HG03469 (cell line): ENCODE data around the gene GRIN1.

Source experiments
- ATAC-seq: cut with Tn5 transposase; IDR thresholded peaks from one replicate; pipeline ENCODE4 v1.9.1; 2021; ENCODE audit warnings: mild to moderate bottlenecking, moderate library complexity, moderate number of reproducible peaks; ENCODE audit not compliant: unreplicated experiment

Gene GRIN1

GRCh38 chr9:137138722-137139467, at the start of gene GRIN1:
GRIN1 (plus strand) TSS chr9:137139154; CDS start chr9:137139487, 333 bp downstream.
- ATAC-seq = no peak

- no peak for ATAC-seq
These were observed 49.6 kb upstream of the GRIN1 start for GRCh38 chr9:137089232-137089947.

- no peak for ATAC-seq
These were observed 43.1 kb upstream of the GRIN1 start for GRCh38 chr9:137095664-137096517.

DNA sequence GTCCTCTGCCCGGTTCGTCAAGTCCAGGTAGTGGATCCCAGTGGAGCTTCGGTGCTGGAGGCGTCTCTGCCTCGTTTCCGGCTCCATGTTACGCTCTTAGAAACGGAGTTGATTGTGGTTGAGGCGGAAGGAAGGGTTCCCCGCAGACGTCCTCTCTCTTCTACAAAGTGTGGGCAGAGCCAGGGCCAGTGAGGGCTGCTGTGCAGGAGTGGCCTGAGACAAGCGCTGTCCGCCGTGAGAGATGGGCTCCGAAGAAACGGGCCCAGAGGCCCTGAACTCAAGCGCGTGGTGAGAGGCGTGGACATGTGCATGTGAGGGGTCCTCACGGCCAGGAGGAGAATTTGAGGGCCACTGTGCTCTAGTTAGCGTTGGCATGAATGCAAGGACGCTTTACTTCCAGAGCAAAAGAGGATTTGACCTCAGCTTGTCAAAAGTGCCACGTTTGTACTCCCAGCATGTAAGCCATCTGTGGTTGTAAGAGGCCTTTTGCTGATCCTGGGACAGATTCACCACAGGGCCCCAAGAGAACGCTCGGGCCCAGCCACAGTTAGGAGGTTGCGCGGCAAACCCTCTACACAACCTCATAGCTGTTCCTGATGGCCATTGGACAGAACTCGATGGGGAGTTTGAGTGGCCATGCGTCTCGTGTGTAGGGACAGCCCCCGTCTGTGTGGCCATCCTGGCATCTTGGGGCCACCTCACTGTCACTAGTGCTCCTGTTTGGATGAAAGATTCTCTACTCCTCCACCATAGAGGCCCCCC, 42.0 kb upstream of the GRIN1 start:
- no peak for ATAC-seq

DNA sequence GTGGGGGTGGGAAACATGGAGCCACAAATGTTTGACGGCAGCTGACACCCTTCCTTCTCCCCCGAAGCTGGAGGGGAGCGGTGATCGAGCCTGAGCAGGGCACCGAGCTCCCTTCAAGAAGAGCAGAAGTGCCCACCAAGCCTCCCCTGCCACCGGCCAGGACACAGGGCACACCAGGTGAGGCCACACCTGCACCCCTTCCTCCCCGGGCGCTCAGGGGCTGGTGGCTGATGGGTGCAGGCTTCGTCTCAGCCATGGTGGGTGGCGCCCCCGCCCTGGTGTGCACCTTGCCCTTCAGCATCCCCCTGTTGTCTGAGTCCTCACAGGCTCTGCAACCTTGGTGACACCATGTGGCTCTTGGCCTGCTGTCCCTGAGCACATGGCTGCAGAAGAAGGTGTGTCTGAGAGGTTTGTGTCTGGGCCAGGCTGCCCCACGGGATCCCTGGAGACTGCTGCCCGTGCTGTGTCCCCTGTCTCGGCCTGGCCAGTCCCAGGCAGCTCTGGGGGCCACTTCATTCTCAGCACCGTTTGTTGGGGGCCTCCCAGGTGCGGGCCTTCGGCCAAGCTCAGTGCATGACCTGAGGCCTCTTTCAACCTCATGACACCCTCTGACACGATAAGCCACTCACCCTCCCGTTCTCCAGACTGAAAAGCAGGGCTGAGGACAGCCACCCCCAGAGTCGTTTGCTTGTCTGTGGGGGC, 41.0 kb upstream of the GRIN1 start:
- no peak for ATAC-seq

DNA sequence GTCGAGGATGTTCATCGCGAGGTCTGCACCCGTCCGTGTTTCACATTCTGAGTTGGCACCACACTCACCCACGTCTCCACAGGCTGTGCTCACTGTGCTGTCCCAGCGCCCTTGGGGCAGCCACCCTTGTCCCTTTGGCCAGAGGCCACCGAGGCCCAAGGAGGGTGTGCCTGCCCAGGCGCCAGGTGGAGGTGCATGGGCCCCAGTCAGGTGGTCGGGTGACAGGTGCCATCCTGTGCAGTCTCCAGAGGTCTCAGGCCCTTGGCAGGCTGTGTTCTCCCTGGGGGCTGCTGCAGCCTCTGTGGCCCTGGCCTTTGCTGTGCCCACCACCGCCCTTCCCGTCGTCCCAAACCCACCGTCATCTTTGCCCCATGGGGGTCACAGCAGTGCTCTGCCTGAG, 39.7 kb upstream of the GRIN1 start:
- no peak for ATAC-seq

GRCh38 chr9:137103206-137103999, 35.6 kb upstream of the GRIN1 start:
- ATAC-seq = no peak

- ATAC-seq = no peak
These were observed 32.9 kb upstream of the GRIN1 start for GRCh38 chr9:137105814-137106661.

DNA sequence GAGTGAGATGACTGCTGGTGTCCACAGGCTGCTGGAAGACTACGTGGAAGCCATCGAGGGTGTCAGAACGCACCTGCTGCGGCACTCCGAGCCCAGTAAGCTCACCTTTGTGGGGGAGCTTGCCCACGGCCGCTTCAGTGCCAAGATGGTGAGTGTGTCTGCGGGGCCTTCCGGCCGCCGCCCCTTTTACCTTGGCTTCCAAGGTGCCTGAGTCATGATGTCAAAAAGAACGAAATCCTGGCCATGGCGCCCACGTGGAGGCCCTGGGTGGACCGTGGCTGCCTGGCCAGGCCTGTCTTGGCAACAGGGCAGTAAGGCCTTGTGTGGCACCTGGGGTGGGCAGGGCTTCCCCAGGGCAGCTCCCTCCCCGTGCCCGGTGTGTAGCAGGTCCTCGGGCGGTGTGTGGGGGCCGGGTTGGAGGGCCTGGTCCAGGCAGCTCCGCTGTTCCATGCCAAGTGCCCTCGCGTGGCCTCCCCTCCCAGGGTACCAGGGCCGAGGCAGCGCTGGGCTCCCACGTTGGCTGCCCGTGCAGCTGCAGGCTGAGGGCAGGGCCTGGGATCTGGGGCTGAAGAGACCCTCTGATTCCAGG, 32.2 kb upstream of the GRIN1 start:
- ATAC-seq = no peak

DNA sequence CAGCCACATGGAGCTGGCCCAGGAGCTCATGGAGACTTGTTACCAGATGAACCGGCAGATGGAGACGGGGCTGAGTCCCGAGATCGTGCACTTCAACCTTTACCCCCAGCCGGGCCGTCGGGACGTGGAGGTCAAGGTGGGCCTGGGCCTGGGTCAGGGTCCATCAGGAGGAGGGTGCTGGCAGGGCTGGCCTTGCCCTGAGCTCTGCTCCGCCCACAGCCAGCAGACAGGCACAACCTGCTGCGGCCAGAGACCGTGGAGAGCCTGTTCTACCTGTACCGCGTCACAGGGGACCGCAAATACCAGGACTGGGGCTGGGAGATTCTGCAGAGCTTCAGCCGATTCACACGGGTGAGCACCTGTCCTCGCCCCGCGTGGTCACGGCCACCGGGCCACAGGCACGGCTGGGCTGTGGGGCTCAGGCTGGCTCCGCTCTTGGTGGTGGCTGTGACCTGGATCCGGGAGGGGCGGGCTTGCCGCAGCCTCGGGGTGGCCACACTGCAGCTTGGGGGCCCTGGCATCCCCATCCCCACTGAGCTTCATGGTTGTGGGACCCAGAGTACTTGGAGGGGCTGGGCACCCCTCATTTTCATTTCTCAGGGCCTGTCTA, 31.5 kb upstream of the GRIN1 start:
- no peak for ATAC-seq

GRCh38 chr9:137107982-137108381, 31.0 kb upstream of the GRIN1 start:
- no peak for ATAC-seq

DNA sequence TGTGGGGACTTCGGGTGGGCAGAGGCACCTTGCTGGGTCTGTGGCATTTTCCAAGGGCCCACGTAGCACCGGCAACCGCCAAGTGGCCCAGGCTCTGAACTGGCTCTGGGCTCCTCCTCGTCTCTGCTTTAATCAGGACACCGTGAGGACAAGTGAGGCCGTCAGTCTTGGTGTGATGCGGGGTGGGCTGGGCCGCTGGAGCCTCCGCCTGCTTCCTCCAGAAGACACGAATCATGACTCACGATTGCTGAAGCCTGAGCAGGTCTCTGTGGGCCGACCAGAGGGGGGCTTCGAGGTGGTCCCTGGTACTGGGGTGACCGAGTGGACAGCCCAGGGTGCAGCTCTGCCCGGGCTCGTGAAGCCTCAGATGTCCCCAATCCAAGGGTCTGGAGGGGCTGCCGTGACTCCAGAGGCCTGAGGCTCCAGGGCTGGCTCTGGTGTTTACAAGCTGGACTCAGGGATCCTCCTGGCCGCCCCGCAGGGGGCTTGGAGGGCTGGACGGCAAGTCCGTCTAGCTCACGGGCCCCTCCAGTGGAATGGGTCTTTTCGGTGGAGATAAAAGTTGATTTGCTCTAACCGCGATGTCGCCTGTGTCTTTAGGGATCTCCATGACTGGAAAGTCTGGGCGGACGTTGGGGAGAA, 30.2 kb upstream of the GRIN1 start:
- ATAC-seq = no peak

- no peak for ATAC-seq
These were observed 29.5 kb upstream of the GRIN1 start for GRCh38 chr9:137109250-137110146.

DNA sequence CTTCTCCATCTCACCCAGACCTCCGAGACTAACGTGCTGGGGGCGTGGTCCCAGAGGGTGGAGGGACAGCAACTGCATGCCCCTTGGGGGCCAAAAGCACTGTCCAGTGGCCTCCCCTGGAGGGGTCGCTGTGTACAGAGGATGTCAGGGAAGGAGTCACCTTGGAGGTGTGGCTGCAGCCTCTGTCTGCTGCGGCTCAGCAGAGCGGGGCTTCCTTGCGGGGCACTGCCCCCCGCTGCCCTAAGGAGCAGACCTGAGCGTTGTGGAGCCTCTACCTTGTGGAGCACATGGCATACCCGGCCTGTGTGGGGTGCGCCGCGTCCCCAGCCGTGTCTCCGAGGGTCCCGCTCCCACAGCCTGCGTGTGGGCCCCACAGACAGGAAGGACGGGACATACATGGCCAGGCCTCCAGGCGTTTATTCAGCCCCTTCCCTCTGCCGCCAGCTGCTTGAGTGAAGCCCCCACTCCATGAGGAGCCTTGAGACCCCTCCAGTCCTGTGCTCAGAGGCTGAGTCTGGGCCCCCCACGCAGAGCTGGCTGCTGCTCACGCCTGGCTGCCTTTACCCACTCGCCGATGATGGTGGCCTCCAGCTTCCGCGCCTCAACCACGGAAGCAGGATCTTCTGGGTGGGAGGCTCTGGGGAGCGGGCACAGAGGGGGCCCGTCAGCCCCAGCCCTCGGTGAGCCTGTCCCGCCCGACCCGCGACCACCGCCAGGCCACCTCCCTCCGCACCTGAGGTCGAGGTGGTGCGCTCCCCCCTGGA, 28.6 kb upstream of the GRIN1 start:
- ATAC-seq = no peak
